ENCODE results near the gene HSD17B3.
"Not testable (repeated sequence)": the region's sequence is repeated elsewhere in the genome, so short reads cannot be mapped to it uniquely, and the experiment has no call there.

Gene HSD17B3

DNA sequence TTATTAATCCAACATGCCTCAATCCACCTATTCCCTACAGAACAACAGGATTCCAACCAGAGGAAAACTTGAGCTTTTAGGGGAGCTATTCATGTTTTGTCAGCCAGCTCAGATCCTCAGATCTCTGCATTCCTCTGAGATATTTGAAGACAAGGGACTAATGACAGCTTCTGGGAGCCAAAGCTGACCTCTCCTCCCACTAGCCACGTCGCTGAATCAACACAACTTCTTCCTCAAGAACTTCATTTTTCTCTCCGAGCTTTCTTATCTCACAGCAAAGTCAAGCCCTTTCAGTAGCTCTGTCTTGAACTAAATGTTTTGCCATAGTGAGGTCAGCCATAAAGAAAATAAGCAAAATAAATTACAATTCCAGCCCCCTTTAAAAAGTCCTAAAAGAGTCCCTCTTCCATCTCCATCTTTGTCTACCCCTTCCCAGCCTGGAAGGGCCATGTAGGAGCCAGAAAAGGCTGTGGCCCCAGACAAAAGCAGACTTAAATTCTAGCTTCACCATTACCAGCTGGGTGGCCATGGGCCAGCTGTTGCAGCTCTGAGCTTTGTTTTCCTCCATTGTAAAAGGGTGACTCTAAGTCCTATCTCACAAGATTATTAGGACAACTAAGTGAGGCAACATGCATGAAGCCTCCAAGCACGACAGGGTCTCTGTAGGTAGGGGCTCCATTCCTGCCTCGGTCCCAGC, 65.0 kb downstream of the HSD17B3 start:
- DNase-seq (ENCODE audit: low read depth in 2 of 2, low spot score in 1 of 2): no peak

DNA sequence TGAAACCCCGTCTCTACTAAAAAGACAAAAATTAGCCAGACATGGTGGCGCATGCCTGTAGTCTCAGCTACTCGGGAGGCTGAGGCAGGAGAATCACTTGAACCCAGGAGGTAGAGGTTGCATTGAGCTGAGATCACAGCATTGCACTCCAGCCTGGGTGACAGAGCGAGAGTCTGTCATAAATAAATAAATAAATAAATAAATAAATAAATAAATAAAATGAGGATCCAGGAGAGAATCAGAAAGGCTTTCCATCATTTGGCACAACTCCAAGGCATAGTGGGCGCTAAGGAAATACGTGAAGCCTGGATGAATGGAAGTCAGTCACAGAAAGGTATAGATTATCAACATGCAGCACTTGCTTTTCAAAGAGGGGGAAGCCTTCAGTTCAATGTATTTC, 65.6 kb downstream of the HSD17B3 start:
- not testable (repeated sequence) for DNase-seq (ENCODE audit: low read depth in 2 of 2, low spot score in 1 of 2)

DNA sequence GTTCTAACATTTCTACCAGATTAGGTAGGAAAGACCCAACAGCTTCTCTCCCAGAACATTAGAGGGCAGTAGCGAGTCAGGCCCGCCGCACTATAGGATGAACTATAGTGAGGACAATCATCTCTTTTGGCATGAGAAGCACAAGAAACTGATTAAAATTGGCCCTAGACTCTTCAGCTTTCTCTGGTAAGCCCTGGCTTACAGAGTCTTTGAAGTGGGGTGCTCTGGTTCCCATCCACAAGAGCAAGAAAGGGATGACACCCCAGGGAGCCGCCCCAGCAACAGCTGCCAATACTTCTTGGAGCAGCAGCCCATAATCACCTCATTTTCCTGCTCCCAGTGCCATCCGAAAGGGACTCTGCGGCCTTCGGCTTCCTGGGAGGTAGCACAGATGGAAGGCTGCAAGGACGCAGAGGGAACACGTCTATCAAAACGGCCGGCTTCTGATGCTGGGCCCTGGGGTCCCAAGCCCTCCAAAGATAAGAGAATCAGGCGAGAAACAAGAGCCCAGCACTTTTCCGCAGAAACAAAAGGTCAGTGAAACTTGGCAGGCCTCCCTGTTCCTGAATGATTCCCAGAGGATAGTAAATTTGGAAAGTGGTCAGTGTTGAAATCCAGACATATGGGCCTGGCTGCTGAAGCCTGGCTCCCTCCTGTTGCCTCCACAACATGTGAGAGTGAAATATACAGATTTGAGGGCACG, 69.3 kb downstream of the HSD17B3 start:
- no peak for DNase-seq (ENCODE audit: low read depth in 2 of 2, low spot score in 1 of 2)

DNA sequence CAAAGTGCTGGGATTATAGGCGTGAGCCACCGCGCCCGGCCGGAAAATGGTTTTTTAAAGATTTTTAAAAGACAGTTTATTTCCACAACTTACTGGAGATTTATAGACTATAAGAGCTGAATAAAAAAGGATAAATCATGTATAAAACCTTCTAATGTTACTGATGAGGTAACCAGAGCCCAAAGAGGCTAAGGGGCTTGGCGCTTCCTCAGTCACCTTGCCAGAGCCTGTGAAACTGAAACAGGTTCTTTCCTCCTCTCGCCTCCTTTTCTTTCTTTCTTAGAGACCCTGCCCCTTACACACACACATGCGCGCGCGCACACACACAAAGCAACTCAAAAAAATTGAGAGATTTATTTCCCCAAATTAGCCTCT, 69.8 kb downstream of the HSD17B3 start:
- DNase-seq (ENCODE audit: low read depth in 2 of 2, low spot score in 1 of 2): no peak

DNA sequence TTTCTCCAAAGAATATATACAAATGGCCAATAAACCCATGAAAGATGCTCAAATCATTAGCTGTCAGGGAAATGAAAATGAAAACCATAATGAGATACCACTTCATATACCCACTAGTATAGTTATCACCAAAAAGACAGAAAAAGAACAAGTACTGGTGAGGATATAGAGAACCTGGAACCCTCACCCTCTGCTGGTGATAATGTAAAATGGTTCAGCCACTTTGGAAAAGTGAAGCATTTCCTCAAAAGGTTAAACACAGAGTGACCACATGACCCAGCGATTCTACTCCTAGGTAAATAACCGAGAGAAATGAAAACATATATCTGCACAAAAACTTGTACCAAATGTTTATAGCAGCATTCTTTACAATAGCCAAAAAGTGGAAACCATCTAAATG, 72.0 kb downstream of the HSD17B3 start:
- no peak for DNase-seq (ENCODE audit: low read depth in 2 of 2, low spot score in 1 of 2)

DNA sequence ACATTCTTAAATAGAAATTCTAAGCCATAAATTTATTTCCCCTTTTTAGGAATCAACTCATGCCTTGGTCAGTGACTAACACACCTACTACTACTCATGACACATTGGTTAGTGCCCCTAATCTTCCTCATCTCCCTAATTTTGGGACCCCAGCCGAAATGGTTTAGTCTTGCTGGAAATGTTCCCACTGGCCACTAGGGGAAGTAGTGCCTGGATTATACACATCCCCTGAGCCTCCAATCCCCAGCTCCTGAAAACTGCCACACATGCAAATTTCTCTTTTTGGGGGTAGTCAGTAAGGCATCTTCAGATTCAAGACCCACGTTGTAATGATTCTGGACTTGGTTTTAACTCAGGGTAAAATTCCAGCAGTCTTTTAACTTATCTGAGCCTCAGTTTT, 79.8 kb downstream of the HSD17B3 start:
- DNase-seq (ENCODE audit: low read depth in 2 of 2, low spot score in 1 of 2): no peak

DNA sequence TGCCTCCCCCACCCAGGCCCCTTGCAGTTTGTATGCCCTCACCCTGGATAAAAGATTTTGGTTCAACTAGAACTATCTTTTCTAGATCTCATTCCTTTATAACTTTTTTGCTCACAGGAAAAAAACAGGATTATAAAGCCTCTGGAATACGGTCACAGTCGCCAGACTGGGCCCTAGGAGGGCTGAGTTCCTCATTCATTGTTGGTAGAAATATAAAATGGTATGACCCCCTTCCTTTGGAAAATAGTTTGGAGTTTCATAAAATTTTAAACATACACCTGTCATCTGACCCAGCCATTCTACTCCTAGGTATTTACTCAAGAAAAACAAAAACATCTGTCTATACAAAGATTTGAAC, 82.1 kb downstream of the HSD17B3 start:
- no peak for DNase-seq (ENCODE audit: low read depth in 2 of 2, low spot score in 1 of 2)

DNA sequence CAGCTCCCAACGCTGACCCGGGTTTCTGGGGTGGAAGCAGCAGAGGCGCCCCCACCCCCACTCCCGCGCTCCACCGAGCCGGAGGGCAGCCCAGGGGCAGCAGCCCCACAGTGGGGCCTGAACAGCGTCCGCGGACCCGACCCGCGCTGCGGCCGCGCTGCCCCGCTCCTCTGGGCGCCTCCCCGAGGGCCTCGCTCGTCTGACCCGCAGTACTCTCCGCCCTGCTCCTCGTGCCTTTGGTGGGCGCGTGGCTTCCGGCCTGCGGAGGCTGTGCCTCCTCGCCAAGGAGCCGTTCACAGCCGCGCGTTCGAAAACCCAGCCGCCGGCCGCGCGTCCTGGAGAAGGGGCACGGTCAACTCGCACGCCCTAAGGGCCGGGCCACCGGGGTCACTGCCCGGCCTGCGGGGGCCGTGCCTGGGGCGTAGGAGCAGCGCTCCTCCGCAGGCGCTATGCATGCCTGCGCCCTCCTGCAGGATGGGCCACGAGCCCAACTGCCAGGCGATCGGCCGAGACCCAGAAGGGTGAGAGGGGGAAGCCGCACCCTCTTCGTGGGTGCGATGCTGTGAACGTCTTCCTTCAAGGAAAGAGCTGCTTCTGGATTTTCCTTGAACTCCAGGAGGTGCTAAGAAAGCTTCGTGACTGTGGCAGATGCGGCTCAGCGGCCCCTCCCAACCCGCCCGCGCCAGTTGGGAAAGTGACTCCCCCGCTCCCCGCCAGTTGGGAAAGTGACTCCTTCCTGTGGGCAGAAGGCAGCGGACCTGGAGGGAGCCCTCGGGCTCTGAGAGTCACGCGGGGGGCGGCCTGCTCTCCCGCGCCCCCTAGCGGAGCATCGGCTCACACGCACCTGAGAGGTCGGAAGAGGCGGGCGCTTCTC, 82.7 kb downstream of the HSD17B3 start:
- peak; percentile 16 to 17 for DNase-seq (ENCODE audit: low read depth in 2 of 2, low spot score in 1 of 2)

DNA sequence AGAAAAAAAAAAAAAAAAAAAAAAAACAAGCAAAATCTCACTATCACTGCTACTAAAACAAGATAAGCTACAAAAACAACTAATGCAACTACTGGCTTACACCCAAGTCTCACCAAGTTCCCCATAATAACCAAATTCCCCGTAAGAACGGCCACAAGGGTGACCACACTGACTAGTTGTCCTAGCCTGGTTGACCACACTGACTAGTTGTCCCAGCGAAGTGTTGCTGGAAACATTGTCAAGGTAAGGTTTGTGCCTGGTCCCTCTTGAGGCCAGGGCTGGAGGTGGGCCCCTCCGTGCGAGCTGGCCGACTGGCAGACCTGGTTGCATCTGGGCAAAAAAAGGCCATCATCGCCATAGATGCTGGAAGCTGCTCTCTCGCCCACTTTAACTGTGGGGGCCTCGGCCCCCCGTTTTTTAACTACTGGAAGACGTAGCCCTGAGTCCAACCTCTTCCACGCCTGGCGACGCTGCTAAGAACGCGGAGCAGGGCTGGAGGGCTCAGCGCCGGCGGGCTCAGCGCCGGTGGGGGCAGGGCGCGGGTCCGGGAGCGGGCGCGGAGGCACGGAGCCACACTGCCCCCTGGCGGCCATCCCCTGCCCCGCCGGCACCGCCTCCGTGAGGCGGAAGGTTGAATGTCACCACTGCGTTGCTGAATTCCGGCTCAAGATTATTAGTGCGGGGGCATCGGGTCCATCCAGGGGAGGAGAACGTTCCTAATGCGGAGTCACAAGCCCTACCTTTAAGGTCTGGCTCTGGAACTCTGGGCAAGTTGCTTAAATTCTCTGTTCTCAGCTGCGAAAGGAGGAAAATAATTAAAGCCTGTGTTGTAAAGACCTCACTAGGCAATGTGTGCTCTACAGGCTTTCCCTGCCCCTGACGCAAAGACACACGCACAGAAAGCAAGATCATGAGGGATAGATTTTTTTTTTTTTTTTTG, 84.0 kb downstream of the HSD17B3 start:
- DNase-seq (ENCODE audit: low read depth in 2 of 2, low spot score in 1 of 2): peak; percentile 51 to 52

DNA sequence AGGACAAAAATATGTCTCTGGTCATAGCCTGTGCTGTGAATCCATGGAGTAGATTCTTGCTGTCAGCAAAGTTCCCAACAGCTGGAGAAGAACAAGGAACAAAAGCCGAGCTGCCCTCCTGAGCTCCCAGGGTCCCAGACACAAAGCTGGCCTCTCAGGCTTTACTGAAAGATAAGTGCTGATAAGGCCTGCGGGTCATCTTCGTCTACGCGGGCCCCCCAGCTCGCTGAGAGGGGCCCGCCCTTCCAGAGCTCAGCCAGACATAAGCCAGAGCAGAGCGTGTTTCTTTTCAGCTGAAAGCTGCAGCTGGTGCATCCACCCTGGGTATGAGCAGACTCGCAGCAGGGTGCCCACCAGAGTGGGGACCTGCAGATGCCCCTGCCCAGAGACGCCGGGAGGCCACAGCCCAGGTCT, 84.7 kb downstream of the HSD17B3 start:
- DNase-seq (ENCODE audit: low read depth in 2 of 2, low spot score in 1 of 2): no peak

DNA sequence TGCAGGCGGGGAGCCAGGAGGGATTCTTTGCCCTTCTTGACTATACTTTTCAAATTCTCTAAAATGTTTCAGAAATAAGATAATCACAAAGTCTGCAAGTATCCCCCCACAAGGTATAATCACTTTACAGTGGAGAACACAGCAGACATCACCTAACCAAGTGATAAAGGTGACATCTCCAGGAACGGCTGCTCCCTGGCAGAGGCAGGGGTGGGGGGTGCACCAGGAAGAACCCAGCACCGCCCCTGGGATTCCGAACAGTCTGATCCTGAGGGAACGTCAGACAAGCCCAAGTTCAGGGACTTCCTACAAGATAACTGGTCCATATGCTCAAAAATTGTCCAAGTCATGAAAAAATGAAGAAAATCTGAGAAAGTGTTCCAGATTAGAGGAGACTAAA, 85.4 kb downstream of the HSD17B3 start:
- DNase-seq (ENCODE audit: low read depth in 2 of 2, low spot score in 1 of 2): no peak

DNA sequence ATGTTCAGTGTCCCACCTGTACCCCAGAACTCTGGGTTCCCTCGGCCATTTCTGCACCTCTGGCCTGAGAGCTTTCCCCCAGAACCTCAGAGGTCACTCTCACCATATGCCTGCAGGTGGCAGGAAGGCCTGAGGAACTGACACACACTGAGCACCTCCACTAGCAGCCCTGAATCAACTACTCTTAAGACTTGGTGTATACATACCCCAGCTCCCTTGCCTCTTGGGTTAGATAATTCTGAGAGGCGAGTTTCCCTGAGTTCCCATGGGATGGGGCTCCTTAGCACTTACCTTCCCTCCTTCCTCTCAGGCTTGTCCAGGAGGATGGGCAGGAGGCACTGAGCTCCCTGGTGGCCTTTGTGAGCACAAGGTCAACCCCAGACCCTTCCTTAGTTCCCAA, 86.1 kb downstream of the HSD17B3 start:
- DNase-seq (ENCODE audit: low read depth in 2 of 2, low spot score in 1 of 2): no peak

DNA sequence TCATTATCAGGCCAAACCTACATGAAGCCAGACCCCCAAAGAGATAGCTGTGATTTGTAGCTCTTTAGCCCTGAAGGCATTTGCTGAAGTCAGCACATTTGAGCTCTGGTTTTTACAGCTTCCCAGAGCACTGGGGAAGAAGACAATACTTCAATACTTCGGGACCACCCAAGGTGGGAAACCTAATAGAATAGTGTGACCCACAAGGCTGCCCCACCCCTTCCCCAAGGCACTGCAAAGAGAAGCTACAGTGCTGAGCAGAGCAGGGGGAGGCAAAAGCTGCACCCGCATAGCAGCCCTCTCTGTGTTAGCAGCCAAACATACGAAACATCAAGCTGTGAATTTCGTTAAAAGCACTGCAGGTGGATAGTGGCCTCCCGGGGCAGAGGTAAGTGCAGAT, 87.3 kb downstream of the HSD17B3 start:
- no peak for DNase-seq (ENCODE audit: low read depth in 2 of 2, low spot score in 1 of 2)

DNA sequence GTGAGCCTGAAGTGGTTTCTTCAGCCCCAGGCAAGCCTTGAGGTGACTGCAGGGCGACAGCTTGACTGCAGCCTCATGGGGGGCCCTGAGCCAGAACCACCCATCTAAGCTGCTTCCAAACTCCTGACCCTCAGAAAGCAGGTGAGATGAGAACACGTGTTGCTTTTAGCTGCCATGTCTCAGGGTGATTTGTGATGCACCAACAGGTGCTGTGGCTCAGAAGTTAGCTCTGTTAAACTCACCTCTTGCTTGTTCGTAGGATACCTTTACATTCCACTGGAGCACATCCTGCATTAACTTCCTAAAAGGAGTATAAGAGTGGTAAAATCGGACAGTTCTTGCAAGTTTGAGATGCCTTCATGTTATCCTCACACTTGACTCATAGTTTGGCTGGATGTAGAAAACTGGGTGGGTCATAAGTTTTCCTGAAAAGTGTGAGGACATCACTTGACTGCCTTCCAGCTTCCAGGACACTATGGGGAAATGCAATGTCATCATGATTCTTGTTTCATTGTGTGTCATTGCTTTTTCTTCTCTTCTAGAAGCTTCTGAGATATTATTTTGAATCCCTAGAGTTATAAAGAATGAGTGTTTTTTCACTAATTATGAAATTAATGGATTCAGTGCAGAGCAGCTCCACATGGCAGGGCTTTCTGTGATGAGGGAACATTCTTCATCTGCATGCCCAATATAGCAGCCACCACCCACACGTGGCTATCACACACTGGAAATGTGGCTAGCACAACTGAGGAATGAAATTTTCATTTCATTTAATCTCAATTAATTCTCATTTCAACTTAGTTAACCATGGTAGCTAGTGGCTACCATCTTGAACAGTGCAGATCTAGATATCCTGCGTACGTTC, 92.3 kb downstream of the HSD17B3 start:
- no peak for DNase-seq (ENCODE audit: low read depth in 2 of 2, low spot score in 1 of 2)

DNA sequence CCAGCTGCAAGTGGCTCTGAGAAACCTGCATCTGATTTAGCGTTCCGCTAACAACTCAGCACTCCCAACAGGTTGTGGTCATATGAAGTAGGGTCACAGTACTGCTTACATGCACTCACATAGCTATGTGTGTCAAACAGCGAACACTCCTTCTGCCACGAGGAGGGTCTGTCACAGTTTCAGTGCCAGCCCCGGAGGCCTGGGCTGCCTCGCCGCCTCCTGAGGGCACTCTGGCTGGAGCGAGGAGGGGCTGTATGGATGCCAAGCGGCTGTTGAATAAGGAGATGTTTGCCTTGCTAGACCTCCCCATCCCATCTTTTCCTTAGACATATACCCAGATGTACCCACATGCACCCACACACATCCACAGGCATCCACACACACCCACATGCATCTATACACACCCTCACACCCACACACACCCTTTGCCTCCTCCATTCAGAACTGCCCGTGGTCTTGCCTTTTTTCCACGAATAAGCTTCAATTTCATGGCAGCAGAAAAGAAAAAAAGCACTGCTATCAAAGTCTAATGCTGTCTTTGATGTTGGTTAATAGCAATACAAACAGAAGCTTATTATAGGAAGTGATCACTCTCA, 95.7 kb downstream of the HSD17B3 start:
- no peak for DNase-seq (ENCODE audit: low read depth in 2 of 2, low spot score in 1 of 2)

DNA sequence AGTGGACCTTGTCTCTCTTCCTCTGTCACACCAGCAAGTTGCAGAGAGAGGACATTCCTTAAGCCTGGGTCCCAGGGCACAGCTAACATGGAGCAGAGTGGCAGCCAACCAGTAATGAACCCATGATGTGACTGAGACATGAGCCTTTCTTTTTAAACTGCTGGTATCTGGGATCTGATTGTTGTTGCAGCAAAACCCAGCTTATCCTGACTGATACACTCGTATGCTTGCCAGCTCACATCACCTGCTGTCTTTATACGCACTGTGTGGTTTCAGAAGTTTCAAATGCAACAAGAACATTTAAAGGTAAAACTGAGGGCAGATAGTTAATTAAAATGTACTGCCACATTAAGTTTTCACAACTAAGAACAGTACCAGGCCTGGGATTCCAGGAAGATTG, 97.1 kb downstream of the HSD17B3 start:
- no peak for DNase-seq (ENCODE audit: low read depth in 2 of 2, low spot score in 1 of 2)

DNA sequence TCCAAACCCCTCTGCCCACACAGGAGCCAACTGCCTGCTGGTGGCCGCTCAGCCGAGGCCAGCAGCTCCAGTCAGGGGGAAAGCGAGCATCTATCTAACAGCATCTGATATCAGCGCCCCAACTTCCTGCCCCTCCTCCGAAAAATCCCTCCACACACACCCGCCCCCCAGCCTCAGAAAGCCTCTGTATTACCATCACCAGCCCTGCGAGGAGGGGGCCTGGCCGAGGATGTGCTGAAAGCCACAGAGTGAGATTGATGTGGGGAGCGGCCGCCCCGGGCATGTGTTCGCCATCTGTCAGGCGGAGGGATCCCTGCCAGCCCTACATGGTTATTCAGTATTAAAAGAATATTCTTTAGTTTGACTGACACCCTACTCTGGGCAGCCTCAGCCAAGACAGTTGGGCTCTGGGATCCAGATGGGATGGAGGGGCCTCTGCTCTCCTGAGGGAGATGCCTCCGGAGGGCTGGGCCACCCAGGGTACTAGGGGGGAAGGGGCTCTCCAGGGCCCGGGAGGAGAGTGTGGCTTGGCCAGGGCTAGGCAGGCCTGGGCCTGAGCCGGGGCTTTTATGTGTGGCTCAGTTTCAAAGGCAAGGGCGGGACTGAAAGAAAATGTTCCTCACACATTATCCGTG, 98.0 kb downstream of the HSD17B3 start:
- DNase-seq (ENCODE audit: low read depth in 2 of 2, low spot score in 1 of 2): no peak

DNA sequence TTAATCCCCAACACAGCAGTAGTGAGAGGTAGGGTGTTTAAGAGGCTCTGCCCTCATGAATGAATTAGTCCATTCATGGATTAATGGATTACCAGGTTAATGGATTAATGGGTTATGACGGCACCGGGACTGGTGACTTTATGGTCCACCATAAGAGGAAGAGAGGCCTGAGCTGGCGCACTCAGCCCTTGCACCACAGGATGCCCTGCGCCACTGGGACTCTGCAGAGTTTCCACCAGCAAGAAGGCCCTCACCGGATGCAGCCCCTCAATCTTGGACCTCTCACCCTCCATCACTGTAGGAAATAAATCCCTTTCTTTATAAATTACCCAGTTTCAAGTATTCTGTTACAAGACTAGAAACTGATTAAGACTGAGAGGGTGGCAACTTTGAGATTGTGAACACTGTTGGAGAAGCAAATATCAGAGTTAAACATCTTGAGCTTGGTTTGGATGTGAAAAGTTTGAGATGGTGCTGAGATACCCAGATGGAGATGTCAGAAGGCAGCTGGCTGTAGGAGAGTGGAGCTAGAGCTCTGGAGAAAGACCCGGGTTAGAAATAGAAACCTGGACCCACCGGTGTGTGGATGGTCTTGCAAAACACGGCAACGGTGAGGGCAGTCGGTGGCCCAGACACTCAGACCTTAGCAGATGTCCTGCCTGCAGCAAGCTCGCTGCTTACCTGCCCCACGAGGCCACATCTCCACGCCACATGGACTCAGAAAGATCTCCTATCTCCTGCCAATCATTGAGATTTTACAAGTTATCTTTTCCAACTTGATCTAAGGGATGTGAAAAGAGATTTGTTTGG, 98.8 kb downstream of the HSD17B3 start:
- no peak for DNase-seq (ENCODE audit: low read depth in 2 of 2, low spot score in 1 of 2)
